HG02610 (cell line): ENCODE measurements around the gene TAOK1.

Experiments used
- ATAC-seq: cut with Tn5 transposase; IDR thresholded peaks from one replicate; pipeline ENCODE4 v1.9.1; 2021; ENCODE audit warnings: mild to moderate bottlenecking, moderate library complexity; ENCODE audit not compliant: unreplicated experiment

The TAOK1 gene

DNA sequence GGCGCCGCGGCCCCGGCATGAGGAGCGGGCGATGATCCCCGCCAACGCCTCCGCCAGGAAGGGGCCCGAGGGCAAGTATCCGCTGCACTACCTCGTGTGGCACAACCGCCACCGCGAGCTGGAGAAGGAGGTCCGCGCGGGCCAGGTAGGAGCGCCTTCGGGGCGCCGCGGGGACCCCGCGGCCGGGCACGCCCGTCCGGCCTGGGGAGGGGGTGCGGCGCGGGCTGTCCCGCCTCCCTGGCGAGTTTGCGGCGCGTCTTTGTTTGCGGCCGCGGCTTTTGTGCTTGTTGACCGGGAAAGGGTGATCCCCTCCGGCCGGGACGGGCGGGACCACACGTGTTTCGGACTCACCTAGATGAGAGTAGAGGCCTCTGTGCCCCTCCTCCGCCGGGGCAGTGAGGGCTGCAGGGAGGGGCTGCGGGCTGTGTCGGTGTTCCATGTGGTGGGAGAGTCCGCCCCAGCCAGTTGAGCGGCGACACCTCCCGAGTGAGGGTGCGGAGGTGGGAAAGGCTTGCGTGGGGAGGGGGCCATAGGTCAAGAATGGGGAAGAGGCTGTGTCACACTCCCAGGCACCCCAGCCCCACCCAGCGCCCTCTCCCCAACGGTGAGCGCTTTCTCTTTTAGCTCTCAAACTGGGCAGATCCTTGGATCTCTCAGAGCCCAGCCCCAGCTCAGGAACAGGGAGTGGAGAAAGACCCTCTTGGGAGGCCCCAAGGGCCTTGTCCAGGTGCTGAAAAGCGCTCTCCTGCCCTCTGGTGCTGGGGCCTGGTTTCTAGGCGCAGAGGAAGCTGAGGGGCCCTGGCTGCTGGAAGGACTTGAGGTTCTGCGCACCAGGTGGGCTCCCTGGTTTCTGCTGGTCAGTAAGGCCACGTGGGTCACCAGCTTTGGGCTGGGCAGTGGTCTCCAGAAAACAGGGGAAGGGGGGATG is 203.7 kb downstream of the TAOK1 start:
- ATAC-seq = no peak

DNA sequence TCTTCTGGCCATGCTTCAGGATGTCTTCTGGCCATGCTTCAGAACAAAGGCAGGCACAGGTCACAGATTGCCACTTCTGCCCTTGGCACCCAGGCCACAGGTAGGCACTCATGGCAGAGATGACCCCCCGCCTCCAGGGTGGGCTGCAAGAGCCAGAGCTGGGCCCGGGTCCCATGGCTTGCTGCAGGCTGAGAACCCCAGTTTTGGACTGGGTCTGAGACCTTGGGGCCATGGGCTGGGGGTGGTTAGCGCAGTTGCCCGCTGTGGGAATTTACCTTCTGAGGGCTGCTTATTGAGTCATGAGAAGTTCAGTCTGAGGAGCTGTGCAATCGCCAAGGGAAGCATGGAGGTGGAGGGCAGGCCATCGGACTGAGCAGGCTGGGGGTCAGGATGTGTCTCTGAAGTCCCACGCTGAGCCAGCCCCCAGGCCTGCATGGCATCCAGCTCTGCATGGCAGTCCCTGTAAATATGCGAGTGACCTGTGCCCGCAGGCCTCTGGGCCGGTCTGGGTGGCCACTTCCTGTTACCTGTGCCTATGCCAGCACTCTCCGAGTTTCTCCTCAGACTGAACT is 204.4 kb downstream of the TAOK1 start:
- ATAC-seq = no peak

DNA sequence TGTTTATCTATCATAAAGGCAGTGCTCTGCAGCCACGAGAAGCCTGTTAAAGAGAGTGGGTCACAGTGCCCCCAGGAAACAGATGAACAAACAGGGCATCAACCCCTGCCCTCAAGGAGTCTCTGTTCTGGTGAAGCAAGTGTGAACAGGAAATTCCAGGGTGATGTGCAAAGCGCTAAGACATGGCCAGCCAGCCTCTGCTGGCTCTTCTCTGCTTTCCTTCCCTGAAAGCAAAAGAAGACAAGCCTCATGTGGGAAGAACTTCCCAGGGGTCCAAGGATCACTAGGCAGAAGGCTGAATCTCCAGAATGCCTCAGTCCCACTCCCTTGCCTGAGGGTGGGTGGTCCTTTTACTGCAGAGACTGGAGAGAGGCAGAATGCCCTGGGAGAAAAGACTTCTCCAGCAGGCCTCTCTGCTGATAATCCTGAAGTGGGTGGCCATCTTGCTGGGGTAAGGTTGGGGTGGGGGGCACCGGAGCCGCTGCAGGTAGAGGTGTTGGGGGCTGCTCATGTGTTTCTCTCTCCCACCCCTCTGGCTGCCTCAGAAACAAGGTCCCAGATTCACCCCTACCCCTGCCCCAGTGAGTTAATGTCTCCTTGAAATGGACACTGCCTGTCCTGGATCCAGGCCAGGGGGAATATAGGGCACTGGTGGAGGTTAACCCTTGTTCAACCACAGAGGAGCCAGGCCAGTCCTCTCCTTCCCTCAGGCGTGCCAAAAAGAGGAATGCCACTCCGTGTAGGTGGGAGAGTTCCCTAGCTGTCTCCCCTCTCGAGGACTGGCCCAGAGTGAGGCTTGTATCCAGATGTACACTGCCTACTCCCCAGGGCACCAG is 205.2 kb downstream of the TAOK1 start:
- no peak for ATAC-seq

DNA sequence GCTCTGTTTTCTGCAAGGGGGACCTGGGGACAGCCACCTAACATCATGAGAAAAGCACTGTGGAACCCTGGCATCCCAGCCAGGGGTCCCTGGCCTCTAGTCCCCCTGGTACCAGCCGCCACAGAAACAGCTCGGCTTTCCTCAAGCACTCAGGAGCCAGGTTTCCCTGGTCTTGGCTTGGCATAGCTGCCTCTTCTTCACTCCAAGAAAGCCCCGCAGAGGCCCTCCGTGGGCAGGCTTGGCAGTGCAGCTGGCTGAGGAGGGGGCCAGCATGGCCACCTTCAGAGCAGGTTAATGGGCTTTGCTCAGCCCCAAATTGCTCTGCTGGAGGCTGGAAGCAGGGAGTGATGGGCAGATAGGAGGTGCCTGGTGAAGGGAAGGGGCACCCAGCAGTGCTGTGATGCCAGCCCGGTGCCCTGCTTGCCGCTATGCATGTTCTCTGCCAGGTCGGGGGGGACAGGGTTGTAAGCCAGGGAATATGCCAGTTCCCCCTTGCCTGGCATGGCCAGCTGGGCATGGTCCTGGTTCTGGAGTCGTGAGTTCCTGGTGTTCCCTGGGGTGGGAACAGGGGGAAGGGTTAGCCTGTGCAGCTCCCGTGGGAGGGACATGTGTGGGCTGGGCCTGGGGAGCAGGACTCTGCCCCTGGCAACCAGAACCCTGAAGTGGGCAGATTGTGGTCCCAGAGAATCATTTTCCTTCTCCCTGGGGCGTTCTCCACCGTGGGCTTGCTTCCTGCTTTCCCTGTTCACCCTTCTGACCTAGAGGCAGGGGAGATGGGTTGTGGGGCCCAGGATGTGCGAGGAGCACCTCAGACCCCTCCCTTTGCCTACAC is 206.0 kb downstream of the TAOK1 start:
- ATAC-seq = no peak

DNA sequence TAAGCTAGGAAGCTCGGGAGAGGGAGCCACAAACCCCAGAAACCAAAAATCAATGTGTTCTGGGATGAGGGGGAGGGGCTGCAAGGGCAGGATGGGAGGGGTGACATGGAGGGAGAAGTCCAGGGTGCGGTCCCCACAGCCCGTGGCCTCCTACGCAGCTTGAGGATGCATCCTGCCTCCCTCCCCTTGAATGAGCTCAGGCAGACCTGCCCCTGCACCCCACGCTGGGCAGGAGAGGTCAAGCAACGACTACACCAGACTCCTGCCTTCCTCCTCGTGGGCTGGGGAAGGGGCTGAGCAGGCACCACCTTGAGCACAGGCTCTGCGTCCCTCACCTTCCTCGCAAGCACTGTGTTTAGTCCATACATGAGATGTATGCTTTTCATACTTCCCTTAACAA is 206.6 kb downstream of the TAOK1 start:
- no peak for ATAC-seq

DNA sequence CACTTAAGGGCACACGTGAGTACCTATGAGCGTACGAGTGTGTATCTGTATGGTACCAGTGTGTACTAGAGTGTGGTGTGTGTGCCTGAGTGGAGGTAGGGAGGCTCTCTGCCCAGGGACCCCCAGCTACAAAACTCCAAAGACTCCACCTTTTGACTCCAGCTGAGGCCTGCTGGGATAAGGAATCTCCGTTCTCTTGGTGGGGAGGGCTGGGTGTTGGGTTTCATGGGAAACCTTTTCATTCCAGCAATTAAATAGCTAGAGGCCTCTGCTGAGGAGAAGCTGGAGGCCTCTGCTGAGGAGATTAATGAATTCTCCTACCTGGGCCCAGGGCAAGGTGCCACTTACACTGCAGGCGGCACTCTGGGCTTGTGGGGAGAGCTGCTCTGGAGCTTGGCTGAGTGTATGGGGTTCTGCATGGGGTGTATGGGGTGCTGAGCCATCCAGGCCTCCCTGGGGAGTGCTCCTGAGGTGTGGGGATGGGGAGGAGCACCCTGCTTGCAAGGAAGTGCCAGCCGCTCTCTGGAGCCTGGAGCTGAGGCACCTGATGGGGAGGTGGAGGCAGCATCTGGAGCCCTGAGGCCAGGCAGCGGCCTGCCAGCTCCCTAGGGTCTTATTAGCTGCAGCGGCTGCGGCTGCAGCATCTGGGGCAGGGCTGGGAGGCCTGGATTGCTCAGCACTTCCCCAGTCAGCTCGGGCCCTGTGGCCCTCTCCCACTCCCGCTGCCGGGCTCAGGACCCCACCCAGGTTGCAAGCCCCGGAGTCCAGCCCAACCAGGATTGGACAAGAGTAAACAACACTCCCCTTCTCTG is 207.4 kb downstream of the TAOK1 start:
- no peak for ATAC-seq
